SK-N-MC (cell line): ENCODE data around the gene SNN.

Experiments used
- DNase-seq: peaks from one replicate; pipeline ENCODE4 v3.0.0-alpha.2; 2011; ENCODE audit warnings: low read depth, low spot score
- H3K27ac ChIP-seq: fragments of 200-600 bp; sonication (generic); 2 replicates; pipeline ENCODE4 v1.5.1; 2016; ENCODE audit warnings: mixed run types
- H3K36me3 ChIP-seq: fragments of 200-600 bp; sonication (generic); 2 replicates; pipeline ENCODE4 v1.6.1; 2017; ENCODE audit warnings: antibody characterized with exemption, low read length, mixed read lengths; ENCODE audit not compliant: insufficient read depth
- H3K4me3 ChIP-seq: fragments of 200-600 bp; sonication (generic); 2 replicates; pipeline ENCODE4 v1.5.1; 2016
- H3K9ac ChIP-seq: fragments of 200-600 bp; sonication (generic); 2 replicates; pipeline ENCODE4 v1.8.0; 2017; ENCODE audit warnings: mixed run types, mixed read lengths; ENCODE audit not compliant: insufficient read length
- H3K9me3 ChIP-seq: fragments of 200-600 bp; sonication (generic); 2 replicates; pipeline ENCODE4 v1.6.1; 2017; ENCODE audit warnings: low read depth, mild to moderate bottlenecking, antibody characterized with exemption, low read length, moderate library complexity, mixed read lengths
- EZH2 ChIP-seq: fragments of 200-600 bp; sonication (generic); IDR thresholded peaks from one replicate; pipeline ENCODE4 v1.6.1; 2017; ENCODE audit warnings: antibody characterized with exemption
- FOXP2 ChIP-seq: optimal IDR thresholded peaks from 2 replicates; pipeline ENCODE3; 2011; ENCODE audit warnings: mild to moderate bottlenecking, moderate library complexity; ENCODE audit not compliant: insufficient read depth; ENCODE audit errors: extremely low read length, control extremely low read depth
- POLR2AphosphoS5 ChIP-seq: IDR thresholded peaks from 2 replicates; pipeline ENCODE4 v1.6.1; 2012; ENCODE audit warnings: mild to moderate bottlenecking, low read depth, low read length, borderline replicate concordance

The SNN gene

DNA sequence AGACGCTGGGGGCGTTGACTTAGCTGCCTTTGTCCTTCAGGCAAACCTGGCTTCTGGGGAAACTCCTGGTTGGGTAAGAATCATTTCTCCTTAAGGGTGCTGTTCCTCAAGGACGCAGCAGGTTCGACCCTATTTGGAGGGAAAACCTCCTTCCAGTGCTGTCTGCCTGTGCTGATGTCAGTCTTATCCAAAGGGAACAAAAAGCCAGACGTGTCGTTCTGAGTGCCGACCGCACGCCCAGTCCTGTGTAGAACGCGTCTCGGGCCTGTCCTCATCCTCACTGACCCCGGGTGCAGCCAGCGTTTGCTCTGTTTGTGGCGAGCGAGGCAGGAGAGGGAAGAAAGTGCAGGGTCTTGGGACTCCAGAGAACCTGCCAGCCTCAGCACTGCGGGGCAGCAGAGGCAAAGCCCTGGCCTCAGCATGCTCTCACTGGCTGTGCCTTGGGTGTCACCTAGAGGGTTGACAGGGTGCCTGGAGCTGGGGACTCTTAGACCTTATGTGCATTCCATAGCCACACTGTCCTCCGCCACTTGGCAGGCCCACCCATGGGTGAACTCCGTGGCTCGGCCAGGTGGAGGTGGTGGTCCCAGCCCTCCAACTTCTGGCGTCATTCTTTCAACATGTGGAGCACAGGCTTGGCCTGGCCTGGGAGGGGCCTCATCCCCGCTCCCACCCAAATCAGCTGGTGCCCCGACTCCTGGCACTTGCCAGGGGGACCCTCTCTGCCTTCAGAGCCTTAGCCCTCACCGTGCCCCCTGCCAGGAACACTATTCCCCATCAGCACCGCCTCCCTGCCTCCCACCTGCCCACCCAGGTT is 6.0 kb downstream of the SNN start:
- no peak for DNase-seq
- no peak for TF ChIP-seq POLR2AphosphoS5
- TF ChIP-seq EZH2: no peak
- no peak for TF ChIP-seq FOXP2
- Histone ChIP-seq H3K27ac (no peak overlapping the region), H3K9ac (no peak overlapping the region), H3K9me3 (no peaks in the 10 kb centered on the region), H3K4me3 (no peak overlapping the region), H3K36me3 (peaks cover 24% of the 10 kb centered on the region; the same call in 1 of the 2 replicates)

DNA sequence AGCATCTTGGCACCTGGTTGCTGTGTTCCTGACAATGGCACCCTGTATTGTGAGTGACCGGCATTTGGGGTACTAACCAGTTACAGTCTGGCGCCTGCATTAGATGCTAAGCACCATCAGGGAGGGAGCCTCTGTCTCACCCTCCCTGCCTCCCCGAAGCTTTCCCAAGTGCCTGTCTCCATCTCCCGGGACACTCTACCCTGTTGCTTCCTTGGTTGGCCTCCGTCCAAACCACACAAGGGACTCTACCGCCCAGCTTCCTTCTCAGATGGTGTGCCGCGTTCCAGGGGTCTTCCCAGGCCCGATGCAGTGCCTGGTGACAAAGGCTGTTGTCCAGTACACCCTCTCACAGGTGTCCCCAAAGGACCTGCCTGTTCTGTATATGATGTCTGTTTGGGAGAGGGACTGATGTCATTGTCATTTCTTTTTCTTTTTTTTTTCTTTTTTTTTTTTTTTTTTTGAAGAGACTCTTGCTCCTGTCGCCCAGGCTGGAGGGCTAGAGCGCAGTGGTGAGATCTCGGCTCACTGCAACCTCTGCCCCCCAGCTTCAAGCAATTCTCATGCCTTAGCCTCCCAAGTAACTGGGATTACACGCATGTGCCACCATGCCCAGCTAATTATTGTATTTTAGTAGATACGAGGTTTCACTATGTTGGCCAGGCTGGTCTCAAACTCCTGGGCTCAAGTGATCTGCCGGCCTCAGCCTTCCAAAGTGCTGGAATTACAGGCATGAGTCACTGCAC is 6.7 kb downstream of the SNN start:
- Histone ChIP-seq H3K36me3 (peaks cover 25% of the 10 kb centered on the region; the same call in 1 of the 2 replicates), H3K9ac (no peak overlapping the region), H3K4me3 (no peak overlapping the region), H3K9me3 (no peaks in the 10 kb centered on the region), H3K27ac (no peak overlapping the region)
- DNase-seq: no peak
- TF ChIP-seq FOXP2 (no peak), EZH2 (no peak), POLR2AphosphoS5 (no peak)

DNA sequence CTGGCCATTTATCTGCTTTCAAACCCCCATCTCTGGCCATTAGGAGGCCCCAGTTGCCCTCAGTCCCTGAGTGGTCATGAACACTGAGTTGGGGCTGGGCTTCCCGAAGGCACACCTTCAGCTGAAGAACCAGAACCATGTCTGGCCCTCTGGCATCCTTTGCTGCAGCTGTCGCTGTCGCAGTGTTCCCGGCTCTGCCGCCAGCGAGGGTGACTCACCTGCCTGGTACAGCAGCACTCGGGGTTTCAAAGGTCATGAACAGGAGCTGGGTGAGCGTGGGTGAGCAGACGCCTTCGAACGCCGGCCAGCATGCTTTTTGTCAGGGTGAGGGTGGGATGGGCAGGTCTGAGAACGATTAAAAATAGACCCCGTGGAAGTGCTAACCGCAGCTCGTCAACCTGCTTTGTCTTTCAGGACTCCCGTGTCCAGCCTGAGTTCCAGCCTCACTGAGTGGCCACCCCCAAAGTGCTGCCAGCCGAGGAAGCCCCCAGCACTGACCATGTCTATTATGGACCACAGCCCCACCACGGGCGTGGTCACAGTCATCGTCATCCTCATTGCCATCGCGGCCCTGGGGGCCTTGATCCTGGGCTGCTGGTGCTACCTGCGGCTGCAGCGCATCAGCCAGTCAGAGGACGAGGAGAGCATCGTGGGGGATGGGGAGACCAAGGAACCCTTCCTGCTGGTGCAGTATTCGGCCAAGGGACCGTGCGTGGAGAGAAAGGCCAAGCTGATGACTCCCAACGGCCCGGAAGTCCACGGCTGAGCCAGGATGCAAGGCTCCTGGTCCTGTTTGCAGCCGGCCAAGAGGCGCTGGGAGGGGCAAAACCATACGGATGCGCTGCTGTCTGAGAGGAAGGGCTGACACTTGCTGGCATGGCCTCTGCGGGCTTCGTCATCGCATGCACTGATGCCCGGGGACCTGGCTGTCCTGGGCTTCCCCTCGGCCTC is 7.6 kb downstream of the SNN start:
- TF ChIP-seq EZH2 (no peak), FOXP2 (no peak), POLR2AphosphoS5 (no peak)
- no peak for DNase-seq
- Histone ChIP-seq H3K4me3 (no peak overlapping the region), H3K9me3 (no peaks in the 10 kb centered on the region), H3K9ac (no peak overlapping the region), H3K36me3 (peaks cover 25% of the 10 kb centered on the region; the same call in 1 of the 2 replicates), H3K27ac (no peak overlapping the region)

DNA sequence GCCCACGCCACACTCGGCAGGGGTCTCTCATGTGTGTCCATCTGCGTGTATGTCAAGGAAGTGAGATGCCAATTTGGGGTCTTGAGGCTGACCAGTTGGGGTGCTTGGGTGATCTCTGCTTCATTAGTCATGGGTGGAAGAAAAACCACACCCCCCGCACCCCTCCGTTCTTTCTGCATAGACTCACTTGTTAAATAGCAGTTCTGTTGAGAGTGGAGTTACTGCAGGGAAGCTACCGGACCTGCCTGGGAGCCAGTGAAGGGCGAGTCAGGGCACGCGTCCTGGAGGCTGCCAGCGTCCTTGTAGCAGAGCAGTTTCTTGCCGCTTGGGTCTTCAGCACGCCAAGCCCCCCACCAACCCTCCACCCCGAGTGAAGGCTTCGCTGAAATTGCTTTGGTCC is 8.5 kb downstream of the SNN start:
- Histone ChIP-seq H3K9me3 (no peaks in the 10 kb centered on the region), H3K4me3 (no peak overlapping the region), H3K27ac (no peak overlapping the region), H3K36me3 (peaks cover 25% of the 10 kb centered on the region; the same call in 1 of the 2 replicates), H3K9ac (no peak overlapping the region)
- DNase-seq: no peak
- no peak for TF ChIP-seq FOXP2
- TF ChIP-seq EZH2: no peak

- Histone ChIP-seq H3K27ac (no peak overlapping the region), H3K9me3 (no peaks in the 10 kb centered on the region), H3K9ac (no peak overlapping the region), H3K36me3 (peaks cover 25% of the 10 kb centered on the region; the same call in 1 of the 2 replicates), H3K4me3 (no peak overlapping the region)
- DNase-seq: no peak
- TF ChIP-seq POLR2AphosphoS5 (no peak), EZH2 (no peak), FOXP2 (no peak)
Observed at GRCh38 chr16:11677451-11677951, 9.2 kb downstream of the SNN start.

DNA sequence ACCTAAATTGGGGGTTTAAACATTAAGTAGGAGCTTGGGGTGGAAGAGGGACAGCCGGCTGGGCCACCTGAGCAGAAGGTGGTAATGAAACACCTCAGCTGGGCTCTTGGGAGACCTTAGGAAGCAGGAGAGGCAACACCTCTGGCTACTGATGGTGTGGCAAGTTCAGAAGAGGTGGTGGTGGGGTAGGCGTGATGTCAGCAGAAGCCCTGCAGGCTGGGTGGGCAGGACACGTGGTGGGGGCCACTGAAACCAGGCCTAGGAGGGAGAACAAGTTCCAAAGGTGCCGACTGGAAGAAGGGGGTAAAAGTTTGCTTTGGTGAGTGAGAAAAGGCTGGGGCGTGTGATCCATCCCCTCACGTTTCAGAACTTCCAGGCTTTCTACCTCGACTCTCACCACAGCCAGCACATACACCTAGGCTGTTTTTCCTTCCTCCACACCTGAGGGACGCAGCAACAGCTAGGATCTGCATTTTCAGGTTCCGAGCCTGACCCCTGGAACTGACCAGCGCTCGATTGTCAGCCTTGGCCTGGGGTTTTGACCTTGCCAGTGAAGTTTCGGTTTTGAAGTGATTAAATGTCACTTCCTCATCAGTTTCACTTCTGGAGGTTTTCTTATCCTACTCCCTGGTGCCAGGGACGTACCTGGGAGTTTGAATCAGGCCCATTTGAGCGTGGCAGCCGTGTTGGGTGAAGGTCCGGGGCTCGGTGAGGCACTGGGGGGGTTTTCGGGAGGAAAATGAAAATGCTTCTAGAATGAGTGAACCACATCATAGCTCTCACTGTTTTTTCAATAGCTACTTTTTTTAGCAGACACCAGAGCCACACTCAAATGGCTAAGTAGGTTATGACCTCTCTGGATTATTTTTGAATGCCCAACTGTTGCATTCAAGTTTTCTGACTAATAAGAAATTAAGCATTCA is 10.0 kb downstream of the SNN start:
- Histone ChIP-seq H3K27ac (no peak overlapping the region), H3K9me3 (no peaks in the 10 kb centered on the region), H3K36me3 (peaks cover 25% of the 10 kb centered on the region; the same call in 1 of the 2 replicates), H3K4me3 (no peak overlapping the region), H3K9ac (no peak overlapping the region)
- DNase-seq: no peak
- TF ChIP-seq POLR2AphosphoS5: no peak
- TF ChIP-seq EZH2: no peak
- TF ChIP-seq FOXP2: no peak

DNA sequence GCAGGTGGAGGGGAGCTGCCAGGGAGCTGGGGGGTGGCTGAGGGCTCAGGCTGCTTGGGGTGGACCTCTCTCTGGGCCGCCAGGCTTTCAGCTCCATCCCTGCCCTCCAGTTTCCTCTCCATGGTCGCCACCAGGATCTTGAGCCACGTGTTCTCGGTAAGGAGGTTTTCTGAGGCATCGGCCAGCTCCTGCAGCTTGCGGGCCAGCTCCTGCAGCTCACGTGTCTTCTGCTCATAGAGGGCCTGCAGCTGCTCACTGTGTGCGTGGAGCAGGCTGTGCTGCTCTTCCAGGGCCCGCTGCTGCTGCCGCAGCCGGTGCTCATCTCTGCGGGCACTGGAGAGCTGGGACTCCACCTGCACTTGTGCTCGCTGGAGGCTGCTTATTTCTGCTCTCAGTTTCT is 11.0 kb downstream of the SNN start:
- no peak for TF ChIP-seq FOXP2
- no peak for TF ChIP-seq EZH2
- no peak for TF ChIP-seq POLR2AphosphoS5
- Histone ChIP-seq H3K9ac (no peak overlapping the region), H3K4me3 (no peak overlapping the region), H3K9me3 (no peaks in the 10 kb centered on the region), H3K36me3 (peaks cover 30% of the 10 kb centered on the region; the same call in 1 of the 2 replicates), H3K27ac (no peak overlapping the region)
- DNase-seq: no peak
